IPS DF 19.7 (cell line): ENCODE measurements around the gene SMYD3.
"Not testable (repeated sequence)": the region's sequence is repeated elsewhere in the genome, so short reads cannot be mapped to it uniquely, and the experiment has no call there.

Source experiments
- DNase-seq: peaks from one replicate; pipeline ENCODE4 v3.0.0-alpha.2; 2013; ENCODE audit warnings: low read depth, low spot score

Gene SMYD3

DNA sequence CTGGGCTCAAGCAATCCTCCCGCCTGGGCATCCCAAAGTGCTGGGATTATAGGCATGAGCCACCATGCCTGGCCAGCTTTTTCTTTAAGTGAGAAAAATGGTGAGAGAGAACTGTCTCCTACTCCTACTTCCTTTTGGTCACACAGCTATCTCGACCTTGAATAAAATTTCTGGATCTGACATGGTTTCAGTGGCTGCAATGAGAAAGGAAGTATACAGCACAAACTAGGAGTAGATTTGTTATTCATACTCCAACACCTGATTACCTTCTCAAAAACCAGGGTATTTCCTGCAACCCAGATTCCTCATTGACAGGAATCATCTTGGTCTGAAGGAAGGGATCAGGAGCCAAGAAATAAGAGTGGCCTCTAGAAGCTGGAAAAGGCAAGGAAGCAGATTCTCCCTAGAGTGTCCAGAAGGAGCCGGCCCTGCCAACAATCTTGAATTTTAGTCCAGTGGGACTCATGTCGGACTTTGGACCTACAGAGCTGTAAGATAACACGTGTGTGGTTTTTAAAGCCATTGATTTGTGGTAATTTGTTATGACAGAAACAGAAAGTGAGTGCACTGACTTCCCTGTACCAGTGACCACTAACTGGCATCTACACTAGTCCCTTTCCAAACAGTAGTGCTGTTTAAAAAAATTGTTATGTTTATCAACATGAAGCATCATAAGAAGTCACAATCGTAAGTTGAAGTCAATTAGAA is 516.6 kb downstream of the SMYD3 start:
- no peak for DNase-seq

- no peak for DNase-seq
Measured at GRCh38 chr1:245988393-245989078, 518.5 kb downstream of the SMYD3 start.

- DNase-seq = no peak
Measured at GRCh38 chr1:245987997-245988392, 519.1 kb downstream of the SMYD3 start.

- DNase-seq = no peak
Measured at GRCh38 chr1:245987577-245987976, 519.5 kb downstream of the SMYD3 start.

- no peak for DNase-seq
Measured at GRCh38 chr1:245987219-245987545, 519.9 kb downstream of the SMYD3 start.

- DNase-seq = no peak
Measured at GRCh38 chr1:245986404-245987218, 520.5 kb downstream of the SMYD3 start.

- DNase-seq = no peak
Measured at GRCh38 chr1:245984390-245985155, 522.5 kb downstream of the SMYD3 start.

DNA sequence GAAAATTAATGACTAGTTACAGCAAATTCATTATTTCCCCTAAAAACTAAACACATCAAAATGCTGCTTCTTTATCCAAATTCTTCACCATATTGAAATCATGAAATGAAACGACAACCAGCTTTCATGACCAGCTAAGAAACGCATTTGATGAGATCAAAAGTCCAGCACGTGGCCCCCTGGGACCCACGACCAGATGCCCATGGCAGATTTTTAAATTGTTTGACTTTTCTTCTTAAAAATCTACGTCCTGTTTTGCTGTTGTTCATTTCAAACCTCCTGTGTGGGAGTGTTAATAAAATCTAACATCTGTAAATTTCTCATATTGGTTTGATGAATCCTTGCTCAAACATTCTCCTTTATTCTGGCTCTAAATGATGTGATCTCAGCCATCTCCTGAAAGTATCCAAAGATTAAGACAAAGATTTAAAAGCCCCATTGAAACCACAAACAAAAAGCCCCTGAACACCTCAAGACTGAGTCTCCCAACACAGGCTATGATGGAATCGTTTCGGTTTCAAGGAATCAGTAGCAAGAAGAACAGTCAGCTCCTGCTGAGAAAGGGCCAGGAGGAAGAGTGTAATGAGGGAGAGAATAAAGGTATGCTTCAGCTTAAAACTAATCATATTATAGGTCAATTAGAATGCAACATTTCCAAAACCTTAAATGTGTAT is 523.6 kb downstream of the SMYD3 start:
- DNase-seq = no peak

DNA sequence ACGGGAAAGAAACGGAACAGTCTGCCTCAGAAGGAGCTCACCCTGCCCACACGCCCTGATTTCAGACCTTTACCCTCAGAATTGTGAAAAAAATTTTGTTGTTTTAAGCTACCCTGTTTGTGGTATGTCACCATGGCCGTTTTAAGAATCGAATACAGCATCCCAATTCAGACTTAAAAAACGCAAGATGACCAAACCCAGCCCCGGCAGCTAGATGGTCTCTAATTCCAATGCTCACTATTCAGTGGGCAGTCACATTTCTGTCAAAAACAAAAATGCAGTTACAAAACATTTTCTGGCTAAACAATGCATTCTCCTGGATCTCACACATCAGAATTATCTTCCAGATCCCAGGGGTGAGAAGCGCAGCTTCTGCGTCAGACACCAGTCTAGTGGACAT is 527.5 kb downstream of the SMYD3 start:
- DNase-seq = no peak

- no peak for DNase-seq
Measured at GRCh38 chr1:245978915-245979314, 528.2 kb downstream of the SMYD3 start.

DNA sequence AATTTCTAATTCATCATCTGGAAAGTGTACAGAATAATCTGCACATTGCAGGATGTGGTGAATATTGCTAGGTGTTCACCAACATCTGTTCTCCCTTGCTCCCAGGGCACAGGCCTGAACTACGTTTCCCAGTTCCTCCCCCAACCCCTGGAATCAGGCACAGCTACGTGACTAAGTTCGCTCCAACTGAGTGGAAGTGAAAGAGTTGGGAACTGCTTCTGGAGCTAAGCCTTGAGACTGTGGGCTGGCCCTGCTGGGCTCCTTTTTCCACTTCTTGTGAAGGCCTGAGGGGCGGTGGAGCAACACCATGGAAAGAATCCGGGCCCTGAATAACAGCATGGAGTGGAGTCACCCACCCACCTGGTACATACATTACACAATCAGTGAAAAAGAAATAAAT is 534.6 kb downstream of the SMYD3 start:
- no peak for DNase-seq

GRCh38 chr1:245971711-245972085 is 535.4 kb downstream of the SMYD3 start:
- DNase-seq = no peak

- not testable (repeated sequence) for DNase-seq
Measured at GRCh38 chr1:245971076-245971710, 535.9 kb downstream of the SMYD3 start.

DNA sequence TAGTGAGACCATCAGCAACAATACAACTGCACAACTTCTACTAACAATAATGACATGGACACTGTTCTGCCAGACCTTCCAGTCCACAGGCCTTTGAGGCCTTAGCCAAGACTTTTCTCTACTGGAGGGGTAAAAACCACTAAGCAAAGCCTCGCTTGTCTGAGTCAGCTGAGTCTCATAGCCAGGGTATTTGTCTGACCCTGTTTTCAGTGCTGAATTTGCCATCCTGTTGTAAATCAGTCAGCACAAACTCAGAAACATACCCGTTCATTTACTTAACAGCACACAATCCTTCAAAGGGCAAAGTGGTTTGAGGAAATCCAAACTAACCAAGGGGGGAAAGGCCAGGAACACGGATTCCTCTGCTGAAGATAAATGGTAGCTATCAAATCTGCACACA is 537.8 kb downstream of the SMYD3 start:
- no peak for DNase-seq

DNA sequence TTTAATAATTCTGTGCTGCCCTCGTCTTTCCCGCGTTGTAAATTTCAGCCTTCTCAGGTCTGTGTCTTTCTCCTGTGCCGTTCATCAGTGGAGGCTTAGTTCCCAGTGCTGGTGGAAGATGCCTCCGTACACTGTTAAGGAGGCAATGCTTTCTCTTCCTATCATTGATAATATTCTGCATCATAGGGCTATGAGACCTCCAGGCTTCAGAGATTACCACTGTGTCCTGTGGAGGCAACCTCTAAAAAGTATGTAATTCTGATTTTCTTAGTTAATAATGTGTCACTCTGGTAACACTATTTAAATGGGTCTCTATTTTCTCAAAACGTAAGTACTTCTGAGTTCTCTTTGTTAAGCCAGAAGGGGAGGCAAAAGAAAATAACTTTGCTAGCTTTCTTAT is 538.3 kb downstream of the SMYD3 start:
- DNase-seq = no peak

- DNase-seq = no peak
Measured at GRCh38 chr1:245965398-245965797, 541.7 kb downstream of the SMYD3 start.

DNA sequence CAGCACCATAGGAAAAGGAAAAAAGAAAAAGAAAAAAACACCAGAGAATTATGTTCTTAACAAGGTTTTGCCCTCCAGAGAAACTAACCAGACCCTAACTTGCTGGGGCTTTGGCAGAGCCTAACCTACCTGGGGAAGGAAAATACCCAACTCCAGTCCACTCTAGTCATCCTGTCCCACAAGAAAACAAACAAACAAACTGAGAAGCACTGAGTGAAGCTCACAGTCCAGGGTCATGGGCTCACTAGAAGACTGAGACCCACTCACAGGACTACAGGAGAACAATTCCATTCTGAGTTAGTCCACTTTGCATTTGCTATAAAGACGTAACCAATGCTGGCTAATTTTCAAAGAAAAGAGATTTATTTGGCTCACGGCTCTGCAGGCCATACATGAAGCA is 543.4 kb downstream of the SMYD3 start:
- no peak for DNase-seq

DNA sequence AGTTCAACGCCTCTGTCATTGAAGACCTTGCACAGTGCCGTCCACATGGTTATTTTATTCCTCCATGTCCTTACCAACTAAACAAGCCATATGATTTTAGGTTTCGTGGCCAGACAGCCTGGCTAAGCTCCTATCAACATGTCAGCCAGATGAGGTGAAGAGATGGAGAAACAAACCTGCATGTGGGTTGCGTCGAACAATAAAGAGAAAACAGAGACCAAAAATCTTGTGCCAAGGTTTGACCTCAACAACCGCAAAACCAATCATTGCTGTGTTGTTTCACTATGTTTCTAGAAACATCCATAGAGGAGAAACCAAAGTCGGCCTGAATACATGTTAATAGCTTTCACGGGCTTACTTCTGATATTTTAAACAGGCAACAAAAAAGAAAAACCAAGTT is 544.6 kb downstream of the SMYD3 start:
- no peak for DNase-seq

DNA sequence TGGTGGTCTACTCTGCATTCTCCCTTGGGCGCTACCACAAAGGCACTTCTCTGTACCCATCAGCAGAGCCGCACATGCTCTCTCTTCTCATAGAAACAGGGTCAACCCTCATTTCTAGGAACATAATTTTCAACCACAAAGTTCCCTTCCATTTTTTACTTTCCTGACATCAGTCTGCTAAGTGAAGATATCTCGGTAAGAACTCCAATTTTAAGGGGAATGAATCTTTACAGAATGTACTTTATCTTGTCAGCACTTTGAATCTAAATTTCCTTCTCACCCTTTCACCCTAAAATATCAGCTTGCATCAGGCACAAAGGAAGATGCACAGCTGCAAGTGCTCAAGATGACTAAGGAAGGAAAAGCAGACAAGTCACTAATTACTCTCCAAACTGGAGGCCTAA is 545.9 kb downstream of the SMYD3 start:
- DNase-seq = no peak

DNA sequence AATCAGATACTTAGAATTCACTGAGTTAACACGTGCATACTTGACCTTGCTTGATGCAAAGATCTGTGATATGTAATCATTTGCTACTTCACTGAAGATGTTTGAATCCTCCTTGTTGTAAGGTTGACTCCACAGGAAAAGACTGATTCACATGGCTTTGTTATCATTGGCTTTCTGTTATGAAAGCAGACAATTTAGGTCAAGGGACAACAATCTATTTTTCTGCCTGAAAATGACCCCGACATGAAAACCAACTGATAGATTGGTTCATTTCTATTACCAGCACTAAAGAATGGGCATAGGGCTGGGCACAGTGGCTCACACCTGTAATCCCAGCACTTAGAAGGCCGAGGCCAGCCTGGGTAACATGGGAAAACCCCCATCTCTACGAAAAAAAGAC is 546.9 kb downstream of the SMYD3 start:
- no peak for DNase-seq

- no peak for DNase-seq
Measured at GRCh38 chr1:245958016-245958415, 549.1 kb downstream of the SMYD3 start.
